ENCODE measurements around the gene FBXW4.

DNA sequence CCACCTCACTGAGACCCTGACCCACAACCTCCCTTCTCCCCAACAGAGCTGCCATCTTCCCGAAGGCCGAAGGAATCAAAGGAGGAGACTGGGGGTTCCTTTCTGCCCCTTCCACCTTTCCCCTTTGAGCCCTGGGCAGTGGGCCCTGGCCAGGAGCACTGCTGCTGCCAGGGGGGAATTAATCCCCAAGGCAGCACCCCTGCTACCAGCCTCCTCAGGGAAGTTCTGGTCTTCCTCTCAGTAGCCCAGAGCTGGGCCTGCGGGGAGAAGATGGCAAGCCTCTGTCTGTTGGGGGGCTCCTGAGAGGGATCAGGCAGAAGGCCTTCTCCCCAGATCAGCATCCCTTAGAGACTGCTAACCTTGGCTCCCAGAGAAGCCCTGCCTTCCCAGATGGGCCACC is 81.3 kb downstream of the FBXW4 start:
- TF ChIP-seq SUZ12 (IDR thresholded peaks at IDR 0.05) (no peak), FOXM1 (IDR thresholded peaks at IDR 0.05; ENCODE audit: borderline replicate concordance) (no peak), L3MBTL2 (conservative IDR thresholded peaks at IDR 0.05) (no peak), SP1 (IDR thresholded peaks at IDR 0.05) (no peak), BHLHE40 (IDR thresholded peaks at IDR 0.05; ENCODE audit: borderline replicate concordance) (no peak), ZNF384 (IDR thresholded peaks at IDR 0.05) (no peak), LEF1 (IDR thresholded peaks at IDR 0.05; ENCODE audit: borderline replicate concordance) (no peak), ARNT (IDR thresholded peaks at IDR 0.05) (no peak), FOXA1 (IDR thresholded peaks at IDR 0.05) (no peak)
- TF ChIP-seq, protein P1, sequence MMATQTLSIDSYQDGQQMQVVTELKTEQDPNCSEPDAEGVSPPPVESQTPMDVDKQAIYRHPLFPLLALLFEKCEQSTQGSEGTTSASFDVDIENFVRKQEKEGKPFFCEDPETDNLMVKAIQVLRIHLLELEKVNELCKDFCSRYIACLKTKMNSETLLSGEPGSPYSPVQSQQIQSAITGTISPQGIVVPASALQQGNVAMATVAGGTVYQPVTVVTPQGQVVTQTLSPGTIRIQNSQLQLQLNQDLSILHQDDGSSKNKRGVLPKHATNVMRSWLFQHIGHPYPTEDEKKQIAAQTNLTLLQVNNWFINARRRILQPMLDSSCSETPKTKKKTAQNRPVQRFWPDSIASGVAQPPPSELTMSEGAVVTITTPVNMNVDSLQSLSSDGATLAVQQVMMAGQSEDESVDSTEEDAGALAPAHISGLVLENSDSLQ (IDR thresholded peaks at IDR 0.05), result no peak

Measured in HEK293T (cell line).